Right renal pelvis (tissue), 4 donors: ENCODE measurements around the gene CAMK2D. TPM values are rescaled to one million over a fixed set of nuclear protein-coding genes. Genes with fewer than 3 reads are reported as not detected.
"Not testable (repeated sequence)": the region's sequence is repeated elsewhere in the genome, so short reads cannot be mapped to it uniquely, and the experiment has no call there.

Source experiments
- DNase-seq, 4 donors: peaks; one replicate each; pipeline ENCODE4 v3.0.0-alpha.2; 2013; ENCODE audit warnings: low read depth in 4 of 4, low spot score in 3 of 4, missing footprints in 1 of 4
- polyA plus RNA-seq, 4 donors: library from polyadenylated mRNA; unstranded; fragments of 120-200 nt; gene quantifications; one replicate each; pipeline ENCODE4 v1.2.1, GENCODE V29; 2013; ENCODE audit not compliant: insufficient read length in 4 of 4

The CAMK2D gene
- polyA plus RNA-seq, 4 donors, result 74.8 to 89.5 (median 80.9) TPM

GRCh38 chr4:113687067-113687718 is 74.3 kb downstream of the CAMK2D start:
- DNase-seq, result no peak

- DNase-seq, result not testable (repeated sequence)
Measured at GRCh38 chr4:113685157-113685556, 76.4 kb downstream of the CAMK2D start.

GRCh38 chr4:113684534-113685091 is 76.9 kb downstream of the CAMK2D start:
- DNase-seq, result no peak

- DNase-seq, result no peak
Measured at GRCh38 chr4:113682730-113683537, 78.6 kb downstream of the CAMK2D start.

- no peak for DNase-seq
Measured at GRCh38 chr4:113678641-113679040, 82.9 kb downstream of the CAMK2D start.

GRCh38 chr4:113677325-113677724 is 84.2 kb downstream of the CAMK2D start:
- no peak for DNase-seq

GRCh38 chr4:113675731-113676697 is 85.5 kb downstream of the CAMK2D start:
- no peak for DNase-seq

- no peak for DNase-seq
Measured at GRCh38 chr4:113674733-113675132, 86.8 kb downstream of the CAMK2D start.

GRCh38 chr4:113674251-113674650 is 87.3 kb downstream of the CAMK2D start:
- no peak for DNase-seq

GRCh38 chr4:113673450-113673849 is 88.1 kb downstream of the CAMK2D start:
- DNase-seq, result no peak

- DNase-seq, result no peak
Measured at GRCh38 chr4:113666386-113667114, 95.0 kb downstream of the CAMK2D start.

- no peak for DNase-seq
Measured at GRCh38 chr4:113665036-113665435, 96.5 kb downstream of the CAMK2D start.

GRCh38 chr4:113662581-113662980 is 99.0 kb downstream of the CAMK2D start:
- DNase-seq, result no peak

GRCh38 chr4:113659127-113659526 is 102.4 kb downstream of the CAMK2D start:
- no peak for DNase-seq

GRCh38 chr4:113657586-113658233 is 103.8 kb downstream of the CAMK2D start:
- no peak for DNase-seq

GRCh38 chr4:113653871-113654270 is 107.7 kb downstream of the CAMK2D start:
- DNase-seq, result no peak

GRCh38 chr4:113646442-113646822 is 115.1 kb downstream of the CAMK2D start:
- no peak for DNase-seq

- DNase-seq, result no peak
Measured at GRCh38 chr4:113645771-113646441, 115.6 kb downstream of the CAMK2D start.

- DNase-seq, result no peak
Measured at GRCh38 chr4:113645288-113645687, 116.2 kb downstream of the CAMK2D start.
